Mesenchymal stem cell (in vitro differentiated cells and primary cell): ENCODE results near the gene IFI30.

Experiments used
- DNase-seq: peaks from one replicate; pipeline ENCODE4 v3.0.0-alpha.2; 2013
- H2AFZ ChIP-seq: one replicate; pipeline ENCODE4 v1.6.1; 2013; ENCODE audit warnings: low read depth, mild to moderate bottlenecking, control low read depth, inconsistent platforms, low read length, moderate library complexity
- H2AK5ac ChIP-seq: 2 replicates; pipeline ENCODE4 v1.6.1; 2013; ENCODE audit warnings: low read length, moderate library complexity, mild to moderate bottlenecking, inconsistent platforms; ENCODE audit not compliant: severe bottlenecking
- H2BK120ac ChIP-seq: one replicate; pipeline ENCODE4 v1.6.1; 2013; ENCODE audit warnings: low read depth, mild to moderate bottlenecking, inconsistent platforms, low read length, moderate library complexity
- H2BK12ac ChIP-seq, 2 experiments: one replicate each; pipeline ENCODE4 v1.6.1; 2013; ENCODE audit warnings: inconsistent platforms in 2 of 2, low read length in 2 of 2, mild to moderate bottlenecking in 2 of 2, moderate library complexity in 2 of 2, control low read depth in 1 of 2
- H2BK15ac ChIP-seq: one replicate; pipeline ENCODE4 v1.6.1; 2013; ENCODE audit warnings: mild to moderate bottlenecking, low read depth, inconsistent platforms; ENCODE audit not compliant: poor library complexity, severe bottlenecking
- H2BK5ac ChIP-seq: 2 replicates; pipeline ENCODE4 v1.6.1; 2013; ENCODE audit warnings: low read depth, mild to moderate bottlenecking, low read length, control low read depth, inconsistent platforms; ENCODE audit not compliant: poor library complexity, severe bottlenecking
- H3K14ac ChIP-seq, 2 experiments: one replicate each; pipeline ENCODE4 v1.6.1; 2013; ENCODE audit warnings: inconsistent platforms in 2 of 2, low read length in 2 of 2, control low read depth in 1 of 2, mild to moderate bottlenecking in 1 of 2, moderate library complexity in 1 of 2
- H3K18ac ChIP-seq, 2 experiments: one replicate each; pipeline ENCODE4 v1.6.1; 2013; ENCODE audit warnings: inconsistent platforms in 2 of 2, low read length in 2 of 2, control low read depth in 1 of 2, low read depth in 1 of 2, mild to moderate bottlenecking in 1 of 2
- H3K23ac ChIP-seq, 2 experiments: one replicate each; pipeline ENCODE4 v1.6.1; 2013; ENCODE audit warnings: inconsistent platforms in 2 of 2, low read length in 2 of 2, mild to moderate bottlenecking in 2 of 2, moderate library complexity in 2 of 2, control low read depth in 1 of 2
- H3K27ac ChIP-seq: 2 replicates; pipeline ENCODE4 v1.5.1; 2013; ENCODE audit warnings: mild to moderate bottlenecking, moderate library complexity, low read length, control low read depth, inconsistent platforms; ENCODE audit not compliant: poor library complexity, severe bottlenecking
- H3K27me3 ChIP-seq, 2 experiments: 2 replicates each; pipeline versions ENCODE4 v1.6.1 to v1.7.0; 2013; ENCODE audit warnings: low read length in 2 of 2, mild to moderate bottlenecking in 2 of 2, moderate library complexity in 2 of 2, control low read depth in 1 of 2, inconsistent platforms in 1 of 2; ENCODE audit not compliant: control insufficient read depth in 1 of 2, insufficient read depth in 1 of 2
- H3K36me3 ChIP-seq, 2 experiments: 2 replicates each; pipeline versions ENCODE4 v1.6.1 to v1.7.0; 2013; ENCODE audit warnings: low read length in 2 of 2, control low read depth in 1 of 2, inconsistent platforms in 1 of 2, low read depth in 1 of 2, mild to moderate bottlenecking in 1 of 2; ENCODE audit not compliant: insufficient read depth in 2 of 2, control insufficient read depth in 1 of 2
- H3K4ac ChIP-seq, 2 experiments: one replicate each; pipeline ENCODE4 v1.6.1; 2013; ENCODE audit warnings: inconsistent platforms in 2 of 2, low read length in 2 of 2, mild to moderate bottlenecking in 2 of 2, moderate library complexity in 2 of 2, control low read depth in 1 of 2, low read depth in 1 of 2
- H3K4me1 ChIP-seq: 2 replicates; pipeline ENCODE4 v1.6.1; 2013; ENCODE audit warnings: low read depth, low read length, control low read depth; ENCODE audit not compliant: control insufficient read depth, insufficient read depth
- H3K4me2 ChIP-seq: 2 replicates; pipeline ENCODE4 v1.6.1; 2013; ENCODE audit warnings: low read length, mild to moderate bottlenecking, inconsistent platforms; ENCODE audit not compliant: poor library complexity, severe bottlenecking
- H3K4me3 ChIP-seq, 2 experiments: 2 replicates each; pipeline versions ENCODE4 v1.5.1 to v1.7.0; 2013; ENCODE audit warnings: low read length in 2 of 2, mild to moderate bottlenecking in 2 of 2, control low read depth in 1 of 2, low read depth in 1 of 2; ENCODE audit not compliant: insufficient read depth in 1 of 2
- H3K79me1 ChIP-seq: replicated peaks from 2 replicates; pipeline ENCODE4 v1.6.1; 2013; ENCODE audit warnings: mild to moderate bottlenecking, control low read depth, low read length, inconsistent platforms; ENCODE audit not compliant: poor library complexity, severe bottlenecking
- H3K9ac ChIP-seq: 2 replicates; pipeline ENCODE4 v1.7.0; 2013; ENCODE audit warnings: mild to moderate bottlenecking, low read length, moderate library complexity
- H3K9me3 ChIP-seq: 2 replicates; pipeline ENCODE4 v1.7.0; 2013; ENCODE audit warnings: mild to moderate bottlenecking, low read length; ENCODE audit not compliant: control insufficient read depth
- H4K8ac ChIP-seq: one replicate; pipeline ENCODE4 v1.6.1; 2013; ENCODE audit warnings: inconsistent platforms, mild to moderate bottlenecking, low read length, moderate library complexity
- H4K91ac ChIP-seq: one replicate; pipeline ENCODE4 v1.6.1; 2013; ENCODE audit warnings: mild to moderate bottlenecking, low read length, inconsistent platforms
- WGBS: methylation state at CpG from one replicate; pipeline ENCODE4 v1.1.7; 2013; ENCODE audit warnings: mixed read lengths; 5-methylcytosine and 5-hydroxymethylcytosine counted together

IFI30 gene

GRCh38 chr19:18156268-18156667, 17.3 kb upstream of the IFI30 start:
- H2BK15ac ChIP-seq: no peak overlapping the region
- peaks cover 44% of the 10 kb centered on the region for H3K4me1 ChIP-seq
- peak overlapping the region; percentile 52 for H3K9ac ChIP-seq
- H3K36me3 ChIP-seq: peaks cover 16 to 37% of the 10 kb centered on the region in 2 experiments
- peaks cover 10% of the 10 kb centered on the region for H3K79me1 ChIP-seq
- H2AK5ac ChIP-seq: peak overlapping the region; percentile 24
- 95% methylated on average over 4 of the region's 6 CpGs for WGBS
- H3K18ac ChIP-seq: peak overlapping the region in 1 of 2 experiments; percentile 61
- H4K8ac ChIP-seq: no peak overlapping the region
- peak overlapping the region in 1 of 2 experiments; percentile 13 for H3K14ac ChIP-seq
- peak overlapping the region in 1 of 2 experiments; percentile 52 for H3K4ac ChIP-seq
- H3K27me3 ChIP-seq: no peaks in the 10 kb centered on the region
- no peak overlapping the region for H2AFZ ChIP-seq
- H4K91ac ChIP-seq: peak overlapping the region; percentile 53
- H3K9me3 ChIP-seq: no peaks in the 10 kb centered on the region
- H2BK5ac ChIP-seq: no peak overlapping the region
- H2BK12ac ChIP-seq: peak overlapping the region in 1 of 2 experiments; percentile 55
- no peak overlapping the region for H3K23ac ChIP-seq
- no peak overlapping the region for H3K4me2 ChIP-seq
- no peak for DNase-seq
- no peak overlapping the region for H3K4me3 ChIP-seq
- H3K27ac ChIP-seq: peak overlapping the region; percentile 62
- no peak overlapping the region for H2BK120ac ChIP-seq

GRCh38 chr19:18156841-18157464, 16.7 kb upstream of the IFI30 start:
- H2BK5ac ChIP-seq: no peak overlapping the region
- H2BK15ac ChIP-seq: peak overlapping the region; percentile 37
- peak overlapping the region; percentile 21 to 55 for H2BK12ac ChIP-seq
- no peaks in the 10 kb centered on the region for H3K27me3 ChIP-seq
- peak overlapping the region in 1 of 2 experiments; percentile 85 for H3K18ac ChIP-seq
- peaks cover 14% of the 10 kb centered on the region for H3K79me1 ChIP-seq
- no peak overlapping the region for H3K14ac ChIP-seq
- no peaks in the 10 kb centered on the region for H3K9me3 ChIP-seq
- H3K4me2 ChIP-seq: no peak overlapping the region
- H3K27ac ChIP-seq: peak overlapping the region; percentile 80
- H3K4me3 ChIP-seq: no peak overlapping the region
- peak overlapping the region; percentile 96 for H2AK5ac ChIP-seq
- H3K4me1 ChIP-seq: peaks cover 46% of the 10 kb centered on the region
- H3K23ac ChIP-seq: no peak overlapping the region
- peak overlapping the region; percentile 52 for H3K9ac ChIP-seq
- H2AFZ ChIP-seq: no peak overlapping the region
- H3K4ac ChIP-seq: peak overlapping the region; percentile 74 to 75
- H3K36me3 ChIP-seq: peaks cover 18 to 42% of the 10 kb centered on the region in 2 experiments
- H4K91ac ChIP-seq: peak overlapping the region; percentile 65
- H2BK120ac ChIP-seq: peak overlapping the region; percentile 51
- peak overlapping the region; percentile 66 for H4K8ac ChIP-seq
- DNase-seq: peak; percentile 86
- WGBS: 75% methylated on average over 22 of the region's 22 CpGs

GRCh38 chr19:18157465-18158063, 16.0 kb upstream of the IFI30 start:
- Histone ChIP-seq H4K8ac (peak overlapping the region; percentile 59), H3K27me3 (no peaks in the 10 kb centered on the region), H3K14ac (no peak overlapping the region), H3K4me1 (peaks cover 46% of the 10 kb centered on the region), H3K9me3 (no peaks in the 10 kb centered on the region), H2BK12ac (peak overlapping the region; percentile 82 to 94), H3K79me1 (peaks cover 18% of the 10 kb centered on the region), H3K27ac (peak overlapping the region; percentile 80), H2BK5ac (no peak overlapping the region), H3K4ac (peak overlapping the region; percentile 74 to 77), H4K91ac (peak overlapping the region; percentile 65), H3K36me3 (peaks cover 23 to 48% of the 10 kb centered on the region in 2 experiments), H2BK15ac (peak overlapping the region; percentile 38), H2BK120ac (peak overlapping the region; percentile 51), H3K18ac (peak overlapping the region in 1 of 2 experiments; percentile 75), H2AK5ac (peak overlapping the region; percentile 96), H2AFZ (no peak overlapping the region), H3K23ac (no peak overlapping the region), H3K4me3 (no peak overlapping the region), H3K4me2 (peak overlapping the region; percentile 16), H3K9ac (peak overlapping the region; percentile 52)
- no peak for DNase-seq
- 83% methylated on average over 16 of the region's 18 CpGs for WGBS

GRCh38 chr19:18158467-18158866, 15.1 kb upstream of the IFI30 start:
- H3K79me1 ChIP-seq: peaks cover 23% of the 10 kb centered on the region
- H3K27me3 ChIP-seq: no peaks in the 10 kb centered on the region
- H3K4me3 ChIP-seq: no peak overlapping the region
- no peak overlapping the region for H2AFZ ChIP-seq
- no peak overlapping the region for H3K27ac ChIP-seq
- H3K18ac ChIP-seq: no peak overlapping the region
- no peak overlapping the region for H2AK5ac ChIP-seq
- 96% methylated on average over 3 of the region's 4 CpGs for WGBS
- H2BK15ac ChIP-seq: no peak overlapping the region
- peaks cover 32 to 57% of the 10 kb centered on the region in 2 experiments for H3K36me3 ChIP-seq
- no peak overlapping the region for H3K4me2 ChIP-seq
- H4K8ac ChIP-seq: no peak overlapping the region
- peaks cover 46% of the 10 kb centered on the region for H3K4me1 ChIP-seq
- H3K9me3 ChIP-seq: no peaks in the 10 kb centered on the region
- H3K9ac ChIP-seq: no peak overlapping the region
- H3K23ac ChIP-seq: no peak overlapping the region
- H2BK5ac ChIP-seq: no peak overlapping the region
- DNase-seq: no peak
- no peak overlapping the region for H2BK12ac ChIP-seq
- no peak overlapping the region for H4K91ac ChIP-seq
- H3K14ac ChIP-seq: no peak overlapping the region
- H3K4ac ChIP-seq: no peak overlapping the region
- H2BK120ac ChIP-seq: no peak overlapping the region
